KG1 (cell line): ENCODE data around the gene ERCC8.

Experiments
- DNase-seq: peaks from one replicate; lab custom pipeline; 2025; lab: John Stamatoyannopoulos, UW

The ERCC8 gene

GRCh38 chr5:60835554-60835953 is 109.3 kb downstream of the ERCC8 start:
- DNase-seq = no peak

GRCh38 chr5:60833520-60833919 is 111.3 kb downstream of the ERCC8 start:
- no peak for DNase-seq

- DNase-seq = no peak
These were observed 114.2 kb downstream of the ERCC8 start for GRCh38 chr5:60830581-60831127.

DNA sequence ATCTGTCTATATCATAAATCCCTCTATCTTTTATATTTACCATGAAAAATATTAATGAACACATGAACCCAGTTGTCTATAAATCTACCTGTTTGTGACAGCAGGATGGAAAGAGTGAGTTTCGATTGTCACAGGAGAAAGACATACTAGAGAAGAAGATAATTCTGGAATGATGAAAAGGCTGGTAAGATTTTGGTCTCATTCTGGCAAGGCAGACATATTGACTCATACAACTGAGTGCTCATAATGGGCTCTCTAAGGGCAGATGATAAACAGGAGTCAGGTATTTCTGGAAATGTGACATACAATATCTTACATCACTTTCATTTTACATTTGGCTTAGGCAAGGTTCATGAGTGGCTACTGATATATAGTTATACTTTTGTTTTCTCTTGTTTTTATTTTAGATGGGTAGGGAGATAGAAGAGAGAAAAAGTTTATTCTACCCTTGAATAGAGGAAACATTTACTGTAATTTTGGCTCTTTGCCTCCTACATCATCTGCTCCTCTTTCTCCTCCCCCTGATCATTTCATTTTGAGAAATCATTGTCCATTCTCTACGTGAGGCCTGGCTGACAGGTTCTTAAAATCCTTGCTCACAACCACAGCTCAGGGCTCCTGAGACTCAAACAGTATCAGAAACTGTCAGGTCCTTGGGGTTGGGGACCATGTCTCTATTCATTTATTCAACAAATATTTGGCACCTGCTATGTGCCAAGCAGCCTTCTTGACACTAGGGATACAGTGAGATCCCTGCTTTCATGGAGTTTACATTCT is 115.2 kb downstream of the ERCC8 start:
- no peak for DNase-seq

DNA sequence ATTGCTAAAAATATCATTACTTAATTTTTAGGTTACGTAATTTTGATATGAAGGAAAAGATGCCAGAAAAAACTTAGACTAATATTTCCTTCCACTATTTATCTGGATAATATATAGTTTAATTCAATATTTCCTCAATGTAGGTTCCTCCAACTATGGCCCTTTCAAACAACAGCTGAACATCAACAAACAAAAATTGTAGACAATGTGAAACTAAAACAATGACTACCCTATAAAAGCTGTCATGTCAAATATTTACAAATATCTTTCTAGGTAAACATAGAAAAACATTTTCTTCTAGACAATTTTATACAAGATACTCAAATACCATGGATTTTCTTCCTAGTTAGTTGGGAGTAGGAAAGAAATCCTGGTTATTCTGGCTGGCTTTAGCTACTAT is 117.7 kb downstream of the ERCC8 start:
- no peak for DNase-seq

GRCh38 chr5:60826653-60827052 is 118.2 kb downstream of the ERCC8 start:
- no peak for DNase-seq
